ENCODE measurements around the gene ADCYAP1R1.
"Not testable (repeated sequence)": the region's sequence is repeated elsewhere in the genome, so short reads cannot be mapped to it uniquely, and the experiment has no call there.

The ADCYAP1R1 gene

GRCh38 chr7:31151849-31152248 is 99.7 kb downstream of the ADCYAP1R1 start:
- no peak for DNase-seq

- DNase-seq, result not testable (repeated sequence)
Observed at GRCh38 chr7:31153318-31153717, 101.2 kb downstream of the ADCYAP1R1 start.

DNA sequence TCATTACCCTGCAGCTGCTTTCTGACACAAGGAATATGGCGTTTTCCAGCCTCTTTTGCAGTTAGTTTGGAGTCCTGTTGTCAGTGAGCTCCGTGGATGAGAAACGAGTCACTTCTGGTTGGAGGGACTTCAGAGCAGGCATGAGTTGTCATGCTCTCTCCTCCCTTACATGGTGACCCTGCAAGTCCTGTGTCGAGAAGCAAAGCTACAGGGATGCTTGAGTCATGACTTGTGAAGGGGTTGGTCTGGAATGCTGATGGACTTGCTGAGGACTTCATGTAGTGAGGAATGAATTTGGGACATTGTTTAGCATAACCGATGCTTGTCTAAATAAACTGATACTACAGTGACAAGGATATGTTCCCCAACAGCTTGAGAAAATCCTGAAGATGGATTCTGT is 108.8 kb downstream of the ADCYAP1R1 start:
- DNase-seq, result no peak

All from stimulated activated naive CD4-positive, alpha-beta T cell (primary cell).